Activated naive CD8-positive, alpha-beta T cell treated with anti-CD3 and anti-CD28 coated beads for 36 hours (primary cell): ENCODE measurements around the gene NKD2. TPM values are rescaled to one million over a fixed set of nuclear protein-coding genes. Genes with fewer than 3 reads are reported as not detected.
"Not testable (repeated sequence)": the region's sequence is repeated elsewhere in the genome, so short reads cannot be mapped to it uniquely, and the experiment has no call there.

Source experiments
- DNase-seq: peaks from one replicate; pipeline ENCODE4 v3.0.0; 2021
- H3K27ac Mint-ChIP-seq: one replicate; pipeline ENCODE4 v1.8.0; 2022; ENCODE audit warnings: mild to moderate bottlenecking, moderate library complexity, mixed read lengths
- H3K27me3 Mint-ChIP-seq: one replicate; pipeline ENCODE4 v1.8.0; 2022; ENCODE audit warnings: mild to moderate bottlenecking, mixed read lengths
- H3K36me3 Mint-ChIP-seq: one replicate; pipeline ENCODE4 v1.8.0; 2021; ENCODE audit warnings: mild to moderate bottlenecking, mixed read lengths
- H3K4me1 Mint-ChIP-seq: one replicate; pipeline ENCODE4 v1.8.0; 2021; ENCODE audit warnings: mixed read lengths
- H3K4me3 Mint-ChIP-seq: one replicate; pipeline ENCODE4 v1.8.0; 2022; ENCODE audit warnings: mild to moderate bottlenecking, moderate library complexity, mixed read lengths
- H3K9me3 Mint-ChIP-seq: one replicate; pipeline ENCODE4 v1.8.0; 2022; ENCODE audit warnings: mixed read lengths
- total RNA-seq, 2 experiments: library from RNA; stranded (reverse); gene quantifications; one replicate each; pipeline ENCODE4 v1.2.3, GENCODE V29; 2021

Gene NKD2
- total RNA-seq, 2 experiments from 2014 or later = 0.66 to 0.82 TPM

DNA sequence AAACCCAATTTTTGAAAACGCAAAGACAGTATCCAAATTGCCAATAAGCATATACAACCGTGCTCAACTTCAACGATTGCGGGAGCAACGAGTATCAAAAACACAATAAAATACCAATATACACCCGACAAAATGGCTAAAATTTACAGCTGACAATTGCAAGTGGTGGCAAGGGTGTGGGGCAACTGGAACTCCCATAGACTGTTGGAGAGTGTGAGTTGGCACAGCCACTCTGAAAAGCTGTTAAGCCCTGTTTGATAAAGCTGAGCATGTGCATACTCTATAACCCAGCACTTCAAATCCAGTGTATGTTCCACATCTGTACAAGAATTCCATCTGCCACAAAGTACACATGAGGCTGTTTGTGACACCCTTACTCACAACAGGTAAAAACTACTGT is 20.3 kb upstream of the NKD2 start:
- H3K36me3 Mint-ChIP-seq = peaks cover 4% of the 10 kb centered on the region
- H3K27me3 Mint-ChIP-seq = peaks cover 49% of the 10 kb centered on the region
- H3K9me3 Mint-ChIP-seq = peaks cover 13% of the 10 kb centered on the region
- peaks cover 7% of the 10 kb centered on the region for H3K4me1 Mint-ChIP-seq
- no peak overlapping the region for H3K4me3 Mint-ChIP-seq
- no peak overlapping the region for H3K27ac Mint-ChIP-seq
- no peak for DNase-seq

DNA sequence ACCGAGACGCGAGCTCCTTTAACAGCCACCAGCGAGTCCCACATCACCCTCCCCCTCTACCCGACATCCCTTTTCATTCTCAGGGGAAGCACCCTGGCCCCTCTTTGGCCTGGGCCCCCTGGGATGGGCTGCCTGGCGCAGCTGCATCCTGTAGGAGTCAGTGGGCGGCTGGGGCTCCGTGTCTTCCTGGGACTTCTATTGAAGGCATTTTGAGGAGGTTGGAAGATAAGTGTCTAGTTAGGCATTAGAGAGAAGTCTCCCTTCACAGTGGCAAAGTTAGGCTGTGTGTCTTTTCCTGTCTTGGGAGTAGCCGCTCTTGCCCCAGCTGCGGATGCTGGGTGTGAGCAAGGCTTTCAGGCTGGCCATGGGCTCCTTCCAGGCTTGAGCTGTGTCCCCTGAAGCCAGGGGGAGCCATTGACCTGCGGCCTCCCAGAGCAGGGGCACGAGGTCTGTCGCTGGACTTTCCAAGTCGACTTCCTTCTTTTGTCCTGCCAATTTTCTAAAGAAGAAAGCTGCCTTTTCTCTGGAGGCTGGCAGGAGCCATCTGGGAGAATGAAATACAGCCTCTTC is 18.6 kb upstream of the NKD2 start:
- H3K9me3 Mint-ChIP-seq = peaks cover 8% of the 10 kb centered on the region
- H3K27ac Mint-ChIP-seq = no peak overlapping the region
- H3K27me3 Mint-ChIP-seq = peaks cover 49% of the 10 kb centered on the region
- no peak overlapping the region for H3K4me3 Mint-ChIP-seq
- DNase-seq = no peak
- peaks cover 3% of the 10 kb centered on the region for H3K4me1 Mint-ChIP-seq
- no peaks in the 10 kb centered on the region for H3K36me3 Mint-ChIP-seq

DNA sequence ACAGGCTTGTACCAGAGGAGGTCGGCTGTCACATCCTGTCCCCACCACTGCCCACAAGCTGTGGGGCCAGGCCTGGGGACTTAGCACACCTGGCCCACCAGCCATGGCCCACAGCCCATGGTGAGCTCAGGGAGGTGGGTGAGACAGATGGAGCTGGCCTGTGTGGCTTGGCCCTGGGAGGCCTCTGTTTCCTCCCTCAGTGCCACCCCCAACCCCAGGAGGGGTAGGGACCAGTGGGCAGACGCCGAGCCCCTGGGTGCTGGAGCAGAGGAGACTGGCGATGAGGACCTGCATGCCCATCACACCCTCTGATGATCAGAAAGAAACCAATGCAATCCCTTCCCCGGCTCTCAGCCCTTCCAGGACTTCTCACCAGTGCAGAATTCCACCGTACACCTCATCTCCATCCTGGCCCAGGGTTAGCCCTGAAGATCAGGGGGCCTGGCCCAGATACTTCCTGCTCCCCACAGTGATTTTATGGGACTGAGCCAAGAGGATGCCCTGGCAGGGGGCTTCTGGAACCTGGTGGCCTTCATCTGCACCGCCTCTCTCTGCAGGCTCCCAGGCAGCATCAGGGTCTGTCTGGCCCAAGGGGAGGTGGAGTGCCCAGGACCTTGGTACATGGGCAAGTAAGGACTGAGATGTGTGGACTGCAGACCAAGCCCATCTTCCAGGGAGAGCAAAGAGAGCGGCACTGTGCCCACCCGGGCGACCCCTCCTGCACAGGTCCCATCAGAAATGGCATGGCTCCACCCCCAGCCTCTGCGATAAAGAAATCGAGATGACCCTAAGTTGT is 16.9 kb upstream of the NKD2 start:
- Mint-ChIP-seq H3K4me1 (peaks cover 4% of the 10 kb centered on the region), H3K36me3 (no peaks in the 10 kb centered on the region), H3K27ac (no peak overlapping the region), H3K9me3 (peaks cover 6% of the 10 kb centered on the region), H3K27me3 (peaks cover 35% of the 10 kb centered on the region), H3K4me3 (no peak overlapping the region)
- no peak for DNase-seq

DNA sequence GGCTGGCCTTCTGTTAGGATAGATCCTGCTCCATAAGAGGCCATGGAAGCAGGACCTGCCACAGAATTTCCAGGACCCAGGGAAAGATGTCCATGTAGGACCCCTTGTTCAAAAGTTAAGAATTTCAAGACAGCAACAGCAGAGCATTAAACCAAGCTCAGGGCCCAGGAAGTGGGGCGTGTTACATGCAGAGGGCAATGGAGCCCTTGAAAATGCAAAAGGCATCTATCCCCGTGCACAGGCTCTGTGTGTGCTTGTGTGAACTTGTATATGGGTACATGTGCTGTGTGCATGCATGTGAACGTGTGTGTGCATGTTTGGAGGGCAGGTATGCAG is 14.4 kb upstream of the NKD2 start:
- no peaks in the 10 kb centered on the region for H3K9me3 Mint-ChIP-seq
- no peaks in the 10 kb centered on the region for H3K36me3 Mint-ChIP-seq
- DNase-seq = no peak
- no peak overlapping the region for H3K4me3 Mint-ChIP-seq
- peaks cover 12% of the 10 kb centered on the region for H3K4me1 Mint-ChIP-seq
- H3K27ac Mint-ChIP-seq = no peak overlapping the region
- peaks cover 22% of the 10 kb centered on the region for H3K27me3 Mint-ChIP-seq

DNA sequence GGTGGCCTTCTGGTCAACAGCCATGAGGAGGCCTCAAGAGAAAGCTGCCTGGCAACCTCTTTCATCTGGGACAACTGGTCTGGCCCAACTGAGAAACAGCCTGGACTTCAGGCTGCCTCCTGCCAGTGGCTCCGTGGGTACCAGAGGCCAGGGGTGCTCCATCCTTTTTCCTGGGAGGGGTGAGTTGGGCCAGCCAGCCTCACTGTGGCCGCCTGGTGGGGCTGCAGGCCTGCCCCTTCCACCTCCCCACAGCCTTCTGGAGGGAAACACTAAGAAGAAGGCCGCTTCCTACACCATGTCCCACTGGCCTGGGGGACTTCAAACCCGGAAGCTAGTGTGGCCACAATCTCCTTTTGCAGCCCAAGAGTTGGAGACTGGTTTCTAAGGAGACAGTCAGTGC is 13.8 kb upstream of the NKD2 start:
- Mint-ChIP-seq H3K4me3 (no peak overlapping the region), H3K9me3 (no peaks in the 10 kb centered on the region), H3K27ac (no peak overlapping the region)

DNA sequence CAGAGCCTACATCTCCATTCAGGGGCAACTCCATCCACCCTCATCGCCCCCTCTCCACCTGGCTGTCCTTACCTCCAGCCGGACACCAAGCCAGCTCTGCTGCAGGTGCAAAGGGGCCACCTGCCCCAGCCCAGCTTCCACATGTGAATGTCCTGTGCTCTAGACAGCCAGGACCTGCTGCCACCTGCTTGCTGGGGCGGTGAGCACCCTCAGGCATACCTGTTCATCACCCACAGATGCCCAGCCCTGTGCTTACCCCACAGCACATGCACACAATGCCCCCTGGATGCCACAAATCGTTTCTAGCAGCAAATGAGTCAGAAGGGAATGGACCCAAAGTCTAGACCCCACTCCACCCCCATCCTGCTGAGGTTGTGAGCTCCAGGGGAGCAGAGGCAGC is 13.3 kb upstream of the NKD2 start:
- DNase-seq = no peak

More for the DNA sequence above, 13.8 kb upstream of the NKD2 start:
- peaks cover 12% of the 10 kb centered on the region for H3K4me1 Mint-ChIP-seq
- no peak for DNase-seq
- H3K36me3 Mint-ChIP-seq = no peaks in the 10 kb centered on the region
- H3K27me3 Mint-ChIP-seq = peaks cover 20% of the 10 kb centered on the region

DNA sequence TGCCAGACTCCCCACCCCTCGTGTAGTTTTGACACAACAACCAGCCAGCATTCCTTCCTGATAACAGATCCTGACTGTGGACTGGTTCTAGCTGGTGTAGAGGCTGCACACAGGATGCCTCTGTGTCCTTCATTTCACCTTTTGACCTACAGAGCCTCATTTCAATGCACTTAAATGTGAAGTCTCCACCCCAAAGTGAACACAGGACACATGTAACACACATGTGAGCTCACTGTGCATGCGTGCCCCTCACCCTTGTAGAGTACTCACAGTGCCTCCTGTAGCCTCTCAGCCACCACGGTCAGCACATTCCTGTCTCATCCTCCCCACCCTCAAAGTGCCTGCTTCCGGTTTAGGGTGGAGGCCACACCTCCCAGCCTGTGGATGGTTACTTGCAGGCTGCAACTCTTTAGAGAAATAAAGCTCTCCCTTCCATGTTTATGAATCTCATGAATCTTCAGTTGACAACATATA is 11.6 kb upstream of the NKD2 start:
- no peak overlapping the region for H3K27ac Mint-ChIP-seq
- H3K27me3 Mint-ChIP-seq = peaks cover 7% of the 10 kb centered on the region
- no peak for DNase-seq

More for the DNA sequence above, 13.3 kb upstream of the NKD2 start:
- Mint-ChIP-seq H3K36me3 (no peaks in the 10 kb centered on the region), H3K9me3 (no peaks in the 10 kb centered on the region), H3K4me3 (no peak overlapping the region), H3K27me3 (peaks cover 15% of the 10 kb centered on the region), H3K27ac (no peak overlapping the region), H3K4me1 (peaks cover 12% of the 10 kb centered on the region)

DNA sequence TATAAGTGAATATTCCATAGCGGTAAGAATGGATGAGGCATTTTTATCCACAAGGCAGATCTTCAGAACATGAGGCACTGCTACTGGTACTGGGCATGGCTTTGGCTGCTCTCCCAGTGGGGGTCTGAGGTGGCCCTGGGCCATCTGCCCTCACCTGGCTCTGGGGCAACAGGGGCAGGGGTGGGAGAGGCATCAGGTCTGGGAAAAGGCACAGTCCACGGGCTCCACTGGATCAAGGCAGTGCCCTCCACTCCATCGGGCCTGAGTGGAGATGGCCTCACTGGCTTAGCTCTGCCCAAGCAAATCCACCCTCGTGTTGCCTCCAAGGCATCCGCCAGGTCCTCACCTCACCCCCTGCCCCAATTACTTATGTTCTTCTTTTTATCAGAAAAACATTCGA is 10.9 kb upstream of the NKD2 start:
- Mint-ChIP-seq H3K9me3 (no peaks in the 10 kb centered on the region), H3K4me1 (peaks cover 14% of the 10 kb centered on the region), H3K27ac (no peak overlapping the region), H3K36me3 (no peaks in the 10 kb centered on the region), H3K4me3 (no peak overlapping the region), H3K27me3 (peaks cover 3% of the 10 kb centered on the region)
- no peak for DNase-seq

More for the DNA sequence above, 11.6 kb upstream of the NKD2 start:
- peak overlapping the region; percentile 15 for H3K4me3 Mint-ChIP-seq
- no peaks in the 10 kb centered on the region for H3K36me3 Mint-ChIP-seq
- peaks cover 10% of the 10 kb centered on the region for H3K4me1 Mint-ChIP-seq
- H3K9me3 Mint-ChIP-seq = no peaks in the 10 kb centered on the region

DNA sequence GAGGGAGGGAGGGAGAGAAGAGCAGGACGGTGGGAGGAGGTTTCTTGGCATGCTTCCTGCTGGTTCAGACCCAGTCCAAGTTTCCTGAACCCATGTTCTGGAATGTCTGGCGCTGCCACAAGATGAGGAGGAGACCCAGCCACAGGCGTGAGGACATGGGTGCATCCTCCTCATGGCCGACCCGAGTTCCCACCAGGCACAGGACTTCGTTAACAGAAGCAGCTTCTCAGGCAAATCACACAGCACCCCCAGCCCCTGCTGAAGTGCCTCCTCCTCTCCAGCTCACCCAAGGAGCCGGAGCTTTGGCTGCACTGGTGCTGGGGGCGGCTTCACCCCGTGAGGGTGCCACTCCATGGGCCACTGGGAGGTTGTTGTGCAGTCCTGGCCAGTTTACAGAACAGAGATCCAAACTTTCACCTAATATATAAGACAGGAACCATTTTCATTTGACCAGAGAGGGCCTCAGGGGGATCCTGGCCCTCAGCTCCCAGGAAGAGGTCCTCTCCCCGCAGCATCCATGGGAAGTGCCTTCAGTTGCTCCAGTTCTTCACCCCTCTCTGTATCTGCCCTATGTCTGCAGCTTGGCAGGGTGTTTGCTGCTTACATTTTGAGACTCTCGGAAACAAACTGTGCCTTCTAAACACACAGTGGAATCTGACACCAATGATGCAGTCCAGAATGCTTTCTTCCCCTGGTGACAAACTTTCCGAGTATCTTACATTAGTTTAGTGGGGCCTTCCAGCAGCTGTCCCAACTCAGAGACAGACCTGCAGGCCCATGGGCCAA is 10.2 kb upstream of the NKD2 start:
- DNase-seq = no peak
- H3K36me3 Mint-ChIP-seq = no peaks in the 10 kb centered on the region
- peaks cover 19% of the 10 kb centered on the region for H3K4me1 Mint-ChIP-seq
- no peak overlapping the region for H3K27ac Mint-ChIP-seq
- no peaks in the 10 kb centered on the region for H3K9me3 Mint-ChIP-seq
- H3K27me3 Mint-ChIP-seq = peaks cover 3% of the 10 kb centered on the region
- H3K4me3 Mint-ChIP-seq = no peak overlapping the region

DNA sequence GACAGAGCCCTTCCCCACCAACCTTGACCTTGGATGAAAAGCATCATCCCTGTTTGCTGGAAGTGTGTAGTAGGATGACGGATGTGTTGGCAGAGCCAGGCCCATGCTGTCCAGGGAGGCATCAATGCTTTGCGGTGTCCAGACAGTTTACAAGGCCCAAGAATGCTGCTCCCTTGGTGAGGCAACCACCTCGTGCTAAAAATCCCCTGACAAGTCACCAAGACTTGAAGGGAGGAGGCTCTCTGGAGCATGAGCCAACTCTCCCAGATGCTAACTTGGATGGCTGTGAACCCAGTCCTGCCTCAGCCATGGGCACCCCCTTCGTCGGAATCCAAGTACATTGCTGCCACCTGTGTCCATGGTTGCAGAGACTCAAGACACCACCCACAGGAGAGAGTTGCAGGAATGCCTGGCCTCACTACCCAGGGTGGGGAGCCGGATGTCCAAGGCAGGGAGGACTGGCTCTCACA is 9.5 kb upstream of the NKD2 start:
- no peaks in the 10 kb centered on the region for H3K36me3 Mint-ChIP-seq
- H3K9me3 Mint-ChIP-seq = no peaks in the 10 kb centered on the region

DNA sequence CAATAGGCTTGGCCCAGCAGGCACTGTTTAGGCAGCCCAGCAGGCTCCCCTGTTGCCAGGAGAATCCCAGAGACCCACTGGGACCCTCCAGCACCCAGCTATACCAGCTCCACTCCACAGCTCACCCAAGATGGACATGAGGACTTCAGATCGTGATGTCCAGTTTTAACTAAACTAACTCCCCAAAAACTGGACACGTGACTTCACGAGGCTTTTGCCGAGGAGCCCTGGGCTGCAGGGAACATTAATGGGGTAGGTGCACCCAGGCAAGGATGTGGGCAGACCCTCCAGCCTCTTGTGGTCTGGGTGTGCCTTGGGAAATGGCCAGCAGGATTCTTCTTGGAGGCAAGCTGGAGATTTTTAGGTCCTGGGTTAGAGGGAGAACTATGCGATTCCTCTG is 8.9 kb upstream of the NKD2 start:
- no peaks in the 10 kb centered on the region for H3K36me3 Mint-ChIP-seq
- H3K9me3 Mint-ChIP-seq = no peaks in the 10 kb centered on the region
- DNase-seq = no peak
- no peak overlapping the region for H3K27ac Mint-ChIP-seq
- H3K4me3 Mint-ChIP-seq = no peak overlapping the region
- H3K27me3 Mint-ChIP-seq = peaks cover 6% of the 10 kb centered on the region
- H3K4me1 Mint-ChIP-seq = peaks cover 26% of the 10 kb centered on the region

More for the DNA sequence above, 9.5 kb upstream of the NKD2 start:
- no peak for DNase-seq
- Mint-ChIP-seq H3K4me1 (peaks cover 24% of the 10 kb centered on the region), H3K4me3 (no peak overlapping the region), H3K27me3 (peaks cover 6% of the 10 kb centered on the region), H3K27ac (no peak overlapping the region)

DNA sequence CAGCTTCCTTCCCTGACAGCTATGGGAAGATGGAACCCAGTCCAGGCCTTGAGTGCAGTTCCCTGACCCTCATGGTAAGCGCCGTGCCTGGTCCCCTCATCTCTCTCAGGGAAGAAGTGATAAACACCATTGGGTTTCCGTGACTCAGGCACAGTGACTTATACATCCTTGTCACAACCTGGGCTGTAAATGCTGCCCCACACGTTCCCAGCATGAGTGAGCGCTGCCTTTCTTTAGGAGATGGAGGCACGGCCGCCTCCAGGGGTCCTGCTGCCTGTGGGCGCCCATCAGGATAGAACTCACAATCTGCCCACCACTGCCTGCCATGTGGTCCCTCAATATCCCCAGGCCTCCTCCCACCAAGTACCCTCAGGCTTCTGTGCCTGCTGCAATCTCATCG is 8.3 kb upstream of the NKD2 start:
- DNase-seq = no peak
- H3K4me3 Mint-ChIP-seq = no peak overlapping the region
- no peaks in the 10 kb centered on the region for H3K36me3 Mint-ChIP-seq
- no peak overlapping the region for H3K27ac Mint-ChIP-seq
- H3K4me1 Mint-ChIP-seq = peaks cover 26% of the 10 kb centered on the region
- no peaks in the 10 kb centered on the region for H3K9me3 Mint-ChIP-seq
- H3K27me3 Mint-ChIP-seq = peaks cover 6% of the 10 kb centered on the region

DNA sequence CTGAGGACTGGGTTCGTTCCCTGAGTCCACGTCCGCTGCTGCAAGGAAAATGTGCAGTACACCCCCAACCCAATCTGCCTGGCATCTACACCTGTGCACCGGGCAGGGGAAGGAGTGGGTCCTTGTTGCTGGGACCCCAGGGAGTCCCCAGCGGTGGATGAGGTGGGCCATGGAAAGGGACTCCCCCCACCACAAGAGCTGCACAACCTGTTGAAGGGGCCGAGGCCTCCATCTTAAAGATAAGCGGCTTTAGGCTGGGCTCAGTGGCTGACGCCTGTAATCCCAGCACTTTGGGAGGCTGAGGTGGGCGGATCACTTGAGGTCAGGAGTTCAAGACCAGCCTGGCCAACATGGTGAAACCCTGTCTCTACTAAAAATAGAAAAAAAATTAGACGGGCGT is 7.8 kb upstream of the NKD2 start:
- H3K27me3 Mint-ChIP-seq, H3K27ac Mint-ChIP-seq, H3K36me3 Mint-ChIP-seq, H3K4me3 Mint-ChIP-seq, H3K9me3 Mint-ChIP-seq, DNase-seq: not testable (repeated sequence)
- H3K4me1 Mint-ChIP-seq = peaks cover 27% of the 10 kb centered on the region

DNA sequence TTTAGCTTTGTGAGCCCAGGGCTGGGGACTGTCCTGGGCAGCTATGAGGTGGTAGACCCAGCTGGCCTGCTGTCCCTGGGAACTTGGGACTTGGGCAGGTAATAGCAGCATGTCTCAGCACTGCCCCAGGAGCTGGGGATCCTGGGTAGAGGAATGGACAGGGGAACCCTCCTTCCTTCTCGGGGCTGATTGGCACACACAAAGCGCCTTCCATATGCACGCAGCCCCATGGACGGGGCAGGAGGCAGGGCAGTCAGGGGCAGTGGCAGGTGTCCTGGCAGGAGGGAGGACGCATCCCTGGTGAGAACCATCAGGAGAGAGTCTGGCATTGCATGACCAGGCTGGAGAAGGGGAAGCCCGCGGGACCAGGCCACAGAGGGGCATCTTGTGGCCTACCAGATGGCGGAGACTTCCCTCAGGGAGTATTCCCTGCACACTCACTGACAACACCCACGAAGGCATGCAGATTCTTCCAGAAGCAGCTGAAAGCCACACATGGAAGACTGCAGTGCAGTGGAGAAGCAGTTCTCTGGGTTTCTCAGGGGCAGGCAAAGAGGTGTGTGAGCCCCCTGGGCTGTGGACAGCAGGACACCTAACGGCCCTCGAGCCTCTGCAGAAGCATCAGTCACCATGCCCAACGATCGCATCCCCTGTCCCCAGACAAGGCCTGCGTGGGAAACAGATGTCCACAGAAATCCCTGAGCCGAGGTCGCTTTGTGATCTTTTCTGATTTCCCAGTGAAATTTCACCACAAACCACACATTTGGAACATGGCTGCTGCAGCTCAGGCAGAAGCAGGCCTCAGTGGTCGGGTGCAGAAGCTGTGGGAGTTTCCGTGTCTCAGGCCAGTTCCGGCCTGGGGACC is 7.0 kb upstream of the NKD2 start:
- no peak overlapping the region for H3K4me3 Mint-ChIP-seq
- no peak overlapping the region for H3K27ac Mint-ChIP-seq
- H3K36me3 Mint-ChIP-seq = no peaks in the 10 kb centered on the region
- no peak for DNase-seq
- H3K27me3 Mint-ChIP-seq = peaks cover 17% of the 10 kb centered on the region
- H3K9me3 Mint-ChIP-seq = no peaks in the 10 kb centered on the region
- peaks cover 28% of the 10 kb centered on the region for H3K4me1 Mint-ChIP-seq

DNA sequence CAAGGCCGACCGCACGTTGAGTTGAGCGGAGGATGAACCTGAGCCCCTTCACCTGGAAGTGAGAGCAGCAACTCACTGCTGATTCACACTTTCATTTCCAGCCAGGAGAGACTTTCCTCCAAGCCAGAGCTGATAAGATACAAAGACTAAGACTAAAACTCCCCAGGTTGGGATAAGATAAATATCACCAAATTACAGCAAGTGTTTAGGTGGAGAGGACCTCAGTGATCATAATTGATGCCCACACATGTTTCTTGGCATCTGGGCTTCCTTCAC is 6.4 kb upstream of the NKD2 start:
- DNase-seq = no peak
- H3K27me3 Mint-ChIP-seq = peaks cover 22% of the 10 kb centered on the region
- H3K27ac Mint-ChIP-seq = no peak overlapping the region
- no peak overlapping the region for H3K4me3 Mint-ChIP-seq
- H3K4me1 Mint-ChIP-seq = peaks cover 22% of the 10 kb centered on the region
- H3K36me3 Mint-ChIP-seq = no peaks in the 10 kb centered on the region
- H3K9me3 Mint-ChIP-seq = no peaks in the 10 kb centered on the region
